Stimulated activated CD8-positive, alpha-beta memory T cell treated with anti-CD3 and anti-CD28 coated beads, Interleukin-4, amount 100 ng/mL, for 48 hours (primary cell): ENCODE measurements around the gene EVA1C.
"Not testable (repeated sequence)": the region's sequence is repeated elsewhere in the genome, so short reads cannot be mapped to it uniquely, and the experiment has no call there.

Experiments
- DNase-seq: peaks from one replicate; pipeline ENCODE4 v3.0.0-alpha.2; 2020

Gene EVA1C

DNA sequence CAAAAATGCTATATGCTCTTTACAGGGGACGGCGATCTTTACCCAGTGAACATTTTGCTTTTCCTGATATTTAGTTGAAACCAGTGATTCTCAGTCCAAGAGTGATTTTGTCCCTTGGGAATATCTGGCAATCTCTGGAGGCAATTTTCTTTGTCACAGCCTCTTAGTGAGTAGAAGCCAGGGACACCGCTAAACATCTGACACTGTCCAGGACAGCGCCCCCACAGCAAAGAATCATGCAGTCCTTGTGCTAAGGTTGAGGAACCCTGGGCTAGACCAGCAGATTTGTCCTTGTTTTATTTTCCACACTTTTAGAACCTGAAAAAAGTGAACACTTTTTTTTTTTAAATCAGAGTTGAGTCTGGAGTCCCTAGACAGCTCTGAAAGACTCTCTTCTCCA is 13.1 kb downstream of the EVA1C start:
- DNase-seq, result no peak

- no peak for DNase-seq
Observed at GRCh38 chr21:32426066-32426465, 13.6 kb downstream of the EVA1C start.

DNA sequence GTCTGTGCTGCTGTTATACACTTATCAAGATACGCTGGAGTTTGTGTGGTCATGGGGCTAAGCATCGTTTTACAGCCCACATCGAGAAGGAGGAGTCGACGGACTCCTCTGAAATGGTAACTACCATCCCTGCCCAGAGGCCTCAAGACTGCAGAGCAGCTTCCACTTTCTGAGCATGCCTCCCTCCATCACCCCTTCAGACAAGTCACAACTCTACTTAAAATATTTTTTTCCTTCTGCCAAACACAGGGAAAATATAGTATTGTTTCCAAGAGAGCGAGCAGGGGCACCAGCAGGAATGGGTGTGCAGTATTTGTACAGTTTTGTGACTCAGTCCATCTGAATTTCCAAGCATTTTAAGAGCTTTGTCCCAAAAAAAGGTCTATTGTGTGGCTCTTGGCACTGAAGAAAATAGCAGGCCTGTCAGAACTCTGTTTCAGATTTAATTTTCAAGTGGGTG is 14.1 kb downstream of the EVA1C start:
- DNase-seq, result no peak

DNA sequence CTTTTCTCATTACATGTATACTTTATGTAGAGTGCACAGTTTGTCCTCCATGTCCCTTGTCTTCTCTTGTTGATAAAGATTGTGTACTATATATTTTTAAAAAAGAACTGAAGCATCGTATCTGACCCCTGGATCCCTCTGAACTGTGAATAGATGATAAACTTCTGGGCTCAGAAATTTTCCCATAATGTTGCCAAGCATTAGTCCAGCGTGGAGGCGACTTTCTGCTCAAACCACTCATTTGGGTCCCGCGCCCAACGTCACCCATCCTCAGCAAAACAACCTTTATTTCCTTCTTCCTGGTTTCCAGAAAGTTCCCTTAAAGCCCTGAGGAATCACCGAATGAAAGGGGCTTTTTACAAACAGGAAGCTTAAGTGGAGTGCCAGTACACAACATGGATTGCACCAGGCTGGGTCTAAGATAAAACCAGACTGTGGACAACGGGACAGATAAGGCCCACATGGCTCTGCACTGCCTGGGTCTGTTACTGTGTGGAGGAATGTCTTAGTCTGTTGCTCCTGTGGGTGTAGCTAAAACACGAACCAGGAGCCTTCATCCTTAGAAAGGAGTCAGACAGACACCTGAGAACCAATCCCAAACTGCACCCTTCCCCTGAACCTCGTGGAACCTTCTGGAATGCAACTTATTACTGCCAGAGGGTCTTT is 15.6 kb downstream of the EVA1C start:
- no peak for DNase-seq

DNA sequence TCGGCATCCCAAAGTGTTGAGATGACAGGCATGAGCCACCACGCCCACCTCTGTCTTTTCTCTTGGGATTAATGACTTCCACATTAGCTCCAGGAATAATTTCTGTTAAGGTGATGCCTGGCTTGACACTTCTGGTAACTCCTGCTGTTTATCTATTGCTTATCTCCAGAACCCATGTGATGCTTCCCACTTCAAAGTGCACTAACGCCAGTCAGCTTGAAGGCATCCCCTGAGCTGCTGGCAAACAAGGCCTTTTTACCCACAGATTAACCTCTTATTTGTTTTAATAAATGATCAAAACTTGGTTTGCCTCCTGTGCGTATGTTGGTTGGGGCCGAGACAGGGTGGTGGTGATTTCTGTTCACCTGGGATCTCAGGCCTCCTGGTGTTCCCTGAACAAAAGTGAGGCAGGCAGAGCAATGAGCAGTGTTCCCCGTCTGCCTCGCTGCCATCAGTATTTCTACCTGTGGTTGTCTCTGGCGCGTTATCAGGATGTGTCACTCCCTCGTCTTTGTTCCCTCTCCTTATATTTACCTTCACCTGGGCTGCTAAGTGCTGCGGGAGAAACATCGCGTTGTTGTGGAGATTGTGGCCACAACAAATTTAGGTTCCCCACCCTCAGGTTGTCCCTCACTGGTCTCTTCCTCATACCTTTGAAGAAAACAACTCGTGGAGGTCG is 20.6 kb downstream of the EVA1C start:
- DNase-seq, result not testable (repeated sequence)

GRCh38 chr21:32437729-32438128 is 25.2 kb downstream of the EVA1C start:
- DNase-seq, result no peak

DNA sequence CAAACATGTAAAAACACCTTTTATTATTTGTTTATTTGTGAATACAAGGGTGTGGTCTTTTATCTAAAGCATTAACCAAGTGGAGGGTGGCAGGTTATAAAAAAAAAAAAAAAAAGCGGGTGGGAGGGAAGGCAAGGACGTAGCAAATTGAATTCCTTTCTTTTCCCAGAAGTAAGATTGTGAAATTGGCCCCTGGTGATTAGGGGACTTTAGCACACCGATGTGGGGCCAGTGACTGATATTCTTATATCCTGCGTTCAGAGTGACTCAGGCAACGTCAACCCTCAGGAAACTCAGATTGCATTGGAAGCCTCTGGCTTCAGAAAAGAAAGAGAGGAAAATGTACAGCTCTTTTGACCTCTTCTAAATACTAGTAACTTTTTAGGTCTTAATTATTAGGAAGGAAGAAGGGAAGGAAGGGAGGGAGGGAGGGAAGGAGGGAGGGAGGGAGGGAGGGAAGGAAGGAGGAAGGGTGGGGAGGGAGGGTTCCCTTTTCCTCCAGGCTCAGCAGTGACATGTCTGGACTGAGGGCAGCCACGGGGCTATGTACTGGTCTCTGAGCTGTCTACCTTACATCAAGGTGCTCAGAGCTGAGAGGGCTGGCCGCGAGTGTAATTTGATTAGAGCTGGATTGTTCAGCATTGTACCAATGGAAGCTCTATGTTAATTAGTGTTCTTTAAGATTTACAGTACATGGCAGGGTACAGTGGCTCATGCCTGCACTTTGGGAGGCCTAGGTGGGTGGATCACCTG is 30.2 kb downstream of the EVA1C start:
- DNase-seq, result no peak

DNA sequence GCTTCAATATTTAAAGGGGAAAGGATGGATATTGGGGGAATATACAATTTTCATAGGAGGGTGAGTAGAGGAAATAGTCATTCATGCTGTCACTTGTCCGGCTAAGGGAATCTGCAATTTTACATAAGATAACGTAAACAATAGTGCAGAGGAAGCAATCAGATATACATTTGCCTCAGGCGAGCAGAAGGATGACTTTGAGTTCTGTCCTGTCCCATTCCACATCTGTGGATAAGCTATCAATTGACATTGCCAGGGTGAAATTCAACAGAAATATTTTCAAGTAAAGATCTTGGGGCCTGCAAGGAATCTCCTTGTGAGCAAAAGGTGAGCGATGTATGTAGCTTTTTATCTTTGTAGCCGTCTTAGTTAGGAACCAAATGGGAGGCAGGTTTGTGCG is 32.6 kb downstream of the EVA1C start:
- DNase-seq, result no peak

DNA sequence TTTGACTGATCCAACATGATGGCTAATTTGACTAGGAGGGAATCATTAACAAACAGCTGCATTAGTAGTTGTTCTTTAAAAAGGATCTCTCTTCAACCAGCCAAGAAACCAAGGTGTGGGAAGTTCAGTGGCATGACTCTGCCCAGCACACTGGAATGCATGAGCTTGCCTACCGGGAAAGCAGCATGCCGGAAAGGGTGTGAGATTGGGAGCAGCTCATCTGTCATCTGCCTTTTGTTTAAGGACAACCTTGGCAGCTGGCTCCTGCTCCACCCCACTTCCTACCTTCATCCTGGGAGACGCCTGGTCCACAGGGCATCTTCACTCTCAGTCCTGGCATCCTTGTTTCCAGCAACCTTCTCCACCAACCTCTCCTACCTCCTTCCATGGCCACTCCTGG is 33.9 kb downstream of the EVA1C start:
- not testable (repeated sequence) for DNase-seq

GRCh38 chr21:32447224-32447623 is 34.7 kb downstream of the EVA1C start:
- DNase-seq, result no peak

GRCh38 chr21:32448803-32449594 is 36.5 kb downstream of the EVA1C start:
- no peak for DNase-seq

- not testable (repeated sequence) for DNase-seq
Observed at GRCh38 chr21:32450881-32451701, 38.6 kb downstream of the EVA1C start.

DNA sequence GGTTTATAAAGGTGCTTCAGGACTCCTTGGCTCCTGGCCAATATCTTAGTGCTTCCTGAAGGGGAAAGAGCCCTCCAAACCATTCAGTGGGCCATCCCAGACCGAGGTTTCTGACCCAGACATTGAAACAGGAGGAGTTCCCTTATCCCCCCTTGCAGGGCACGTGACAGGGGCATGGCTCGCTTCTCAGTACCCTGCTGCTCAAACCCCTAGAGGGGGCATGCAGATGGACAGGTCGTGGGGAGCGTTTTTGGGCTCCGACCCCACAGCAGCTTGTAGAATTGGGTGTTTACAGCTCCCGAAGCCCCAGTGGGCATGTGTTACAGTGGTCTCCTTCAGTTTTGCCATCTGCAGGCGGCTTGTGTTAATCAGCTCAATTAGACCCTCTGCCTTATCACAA is 39.7 kb downstream of the EVA1C start:
- DNase-seq, result not testable (repeated sequence)

DNA sequence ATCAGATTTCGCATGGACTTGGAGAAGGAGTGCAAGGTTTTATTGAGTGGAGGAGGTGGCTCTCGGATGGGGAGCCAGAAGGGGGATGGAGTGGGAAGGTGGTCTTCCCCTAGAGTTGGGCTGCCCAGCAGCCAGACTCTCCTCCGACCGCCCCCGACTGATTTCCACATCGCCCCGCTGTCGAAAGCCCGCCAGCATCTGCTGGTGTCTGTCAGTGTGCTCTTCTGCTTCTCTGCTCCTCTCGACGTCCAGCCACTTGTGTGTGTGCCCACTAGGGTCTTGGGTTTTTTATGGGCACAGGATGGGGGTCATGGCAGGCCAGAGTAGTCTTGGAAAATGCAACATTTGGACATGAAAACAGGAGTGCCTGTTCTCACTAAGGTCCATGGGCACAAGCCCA is 40.1 kb downstream of the EVA1C start:
- no peak for DNase-seq

DNA sequence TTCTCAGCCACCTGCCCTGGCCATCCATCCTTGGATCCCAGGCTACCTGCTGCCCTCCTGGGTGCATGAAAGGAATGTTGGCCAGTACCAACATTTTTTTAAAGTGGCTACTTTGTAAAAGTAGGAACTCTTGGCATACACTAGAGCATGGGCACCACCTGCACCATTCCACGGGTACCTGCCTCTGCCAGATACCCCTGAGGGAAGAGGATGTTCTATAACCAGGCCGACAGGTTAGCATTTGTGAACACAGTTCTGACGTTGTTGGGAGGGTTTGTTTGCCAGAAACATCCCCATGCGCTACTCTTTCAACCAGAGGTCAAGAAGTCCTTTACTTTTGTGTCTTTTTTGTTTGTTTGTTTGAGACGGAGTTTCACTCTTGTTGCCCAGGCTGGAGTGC is 43.0 kb downstream of the EVA1C start:
- DNase-seq, result no peak

DNA sequence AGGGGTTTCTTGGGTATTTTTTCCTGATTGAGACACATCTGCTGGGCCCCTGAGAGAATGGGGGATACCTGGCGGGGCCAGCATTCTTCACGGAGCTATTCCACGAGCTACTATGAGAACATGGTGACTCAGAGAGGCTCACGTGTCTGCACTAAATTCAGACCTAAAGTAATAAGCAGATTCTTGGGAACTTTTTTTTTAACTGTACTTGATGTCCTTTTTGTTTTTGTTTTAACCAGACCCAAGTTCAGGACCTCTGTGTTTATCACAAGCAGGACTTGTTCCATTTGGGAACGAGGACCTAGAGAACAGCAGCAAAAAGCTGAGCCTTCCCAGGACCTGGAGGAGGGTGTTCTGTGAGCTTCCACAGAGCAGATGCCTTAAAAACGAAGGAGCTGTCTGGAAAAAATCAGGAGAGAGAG is 44.0 kb downstream of the EVA1C start:
- DNase-seq, result no peak

- DNase-seq, result no peak
Observed at GRCh38 chr21:32457360-32457840, 44.9 kb downstream of the EVA1C start.

- no peak for DNase-seq
Observed at GRCh38 chr21:32457962-32458361, 45.5 kb downstream of the EVA1C start.

DNA sequence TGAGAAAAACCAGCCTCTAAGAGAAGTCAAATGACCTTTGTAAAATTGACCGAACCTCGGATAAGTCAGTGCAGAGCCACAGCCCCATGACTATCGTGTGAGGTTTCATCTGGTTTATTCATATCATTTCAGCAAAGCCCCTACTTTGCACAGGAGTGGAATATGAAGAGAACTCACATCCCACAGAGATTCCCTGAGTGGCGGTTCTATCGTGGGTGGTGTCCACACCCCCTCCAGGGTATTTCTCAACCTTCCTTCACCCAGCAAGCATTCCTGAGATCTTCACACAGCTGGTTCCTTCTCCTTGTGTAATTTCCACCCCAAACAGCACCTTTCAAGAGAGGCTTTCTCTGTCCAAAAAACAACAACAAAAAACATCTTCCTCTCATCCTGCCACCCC is 47.5 kb downstream of the EVA1C start:
- no peak for DNase-seq

- no peak for DNase-seq
Observed at GRCh38 chr21:32461503-32461902, 49.0 kb downstream of the EVA1C start.

GRCh38 chr21:32462564-32462963 is 50.1 kb downstream of the EVA1C start:
- DNase-seq, result not testable (repeated sequence)

DNA sequence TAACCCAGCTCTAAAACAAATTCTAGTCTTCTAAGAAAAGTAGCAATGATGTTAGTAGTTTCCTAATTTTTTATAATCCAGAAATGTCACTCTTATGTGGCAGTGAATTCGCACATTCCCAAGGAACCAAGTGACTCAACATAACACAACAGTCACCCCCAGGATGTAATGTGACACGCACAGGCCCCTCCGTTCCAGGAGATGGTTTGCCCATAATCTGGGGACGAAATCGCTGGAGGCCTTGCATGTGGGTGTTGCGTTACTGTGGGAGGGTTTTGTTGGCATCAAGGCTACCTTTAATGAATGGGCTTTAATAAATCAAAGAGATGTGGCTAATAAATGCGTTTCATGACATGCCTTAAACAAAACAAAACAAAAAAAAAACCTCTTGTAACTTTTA is 50.9 kb downstream of the EVA1C start:
- DNase-seq, result no peak
